Neural cell (in vitro differentiated cells): ENCODE results near the gene DGLUCY.

Experiments used
- CTCF ChIP-seq: fragments of 450-650 bp; IDR thresholded peaks from 2 replicates; pipeline ENCODE4 v1.5.1; 2014; ENCODE audit warnings: antibody characterized with exemption, mild to moderate bottlenecking, moderate library complexity; ENCODE audit not compliant: poor library complexity, severe bottlenecking
- EP300 ChIP-seq: fragments of 450-650 bp; conservative IDR thresholded peaks from 2 replicates; pipeline ENCODE4 v1.6.1; 2014; ENCODE audit warnings: antibody characterized with exemption, mild to moderate bottlenecking, moderate library complexity; ENCODE audit not compliant: poor library complexity, severe bottlenecking
- MXI1 ChIP-seq: fragments of 450-650 bp; conservative IDR thresholded peaks from 2 replicates; pipeline ENCODE4 v1.6.1; 2014; ENCODE audit warnings: antibody characterized with exemption, mild to moderate bottlenecking; ENCODE audit not compliant: poor library complexity, severe bottlenecking
- RAD21 ChIP-seq: fragments of 450-650 bp; conservative IDR thresholded peaks from 2 replicates; pipeline ENCODE4 v1.6.1; 2014; ENCODE audit warnings: antibody characterized with exemption, mild to moderate bottlenecking, moderate library complexity
- SMC3 ChIP-seq: fragments of 450-650 bp; conservative IDR thresholded peaks from 2 replicates; pipeline ENCODE4 v1.6.1; 2014; ENCODE audit warnings: antibody characterized with exemption, mild to moderate bottlenecking, moderate library complexity; ENCODE audit not compliant: poor library complexity

- TF ChIP-seq CTCF (no peak), MXI1 (no peak), RAD21 (no peak), SMC3 (no peak), EP300 (no peak)
Measured at GRCh38 chr14:91088585-91089235, 25.2 kb upstream of the DGLUCY start.
